HepG2 (cell line): ENCODE results near the gene SARS2.

ENCODE experiments used
- HDAC2 ChIP-seq: sonication (generic); formaldehyde crosslinking; IDR thresholded peaks from 2 replicates; pipeline ENCODE4 v1.4.0; 2020; ENCODE audit warnings: missing genetic modification reagents
- MIER3 ChIP-seq: IDR thresholded peaks from 2 replicates; pipeline ENCODE4 v1.6.1; 2016; ENCODE audit warnings: missing compliant biosample characterization, borderline replicate concordance
- MXD4 ChIP-seq: IDR thresholded peaks from 2 replicates; pipeline ENCODE4 v1.6.1; 2016; ENCODE audit warnings: mild to moderate bottlenecking, missing biosample characterization, missing genetic modification reagents
- NFE2 ChIP-seq: sonication (generic); formaldehyde crosslinking; IDR thresholded peaks from 2 replicates; pipeline ENCODE4 v1.4.0; 2020; ENCODE audit warnings: missing genetic modification reagents
- PCBP2 ChIP-seq: fragments of 200-400 bp; formaldehyde crosslinking; optimal IDR thresholded peaks from 2 replicates; pipeline ENCODE3; 2018; ENCODE audit warnings: low read length, low read depth; ENCODE audit not compliant: poor library complexity, severe bottlenecking
- POLR2AphosphoS5 ChIP-seq: IDR thresholded peaks from 2 replicates; pipeline ENCODE4 v1.6.1; 2012; ENCODE audit warnings: low read depth, low read length
- ZC3H4 ChIP-seq: sonication (generic); formaldehyde crosslinking; IDR thresholded peaks from 2 replicates; pipeline ENCODE4 v1.4.0; 2020; ENCODE audit warnings: missing genetic modification reagents, borderline replicate concordance
- ZNF546 ChIP-seq: sonication (generic); formaldehyde crosslinking; conservative IDR thresholded peaks from 2 replicates; pipeline ENCODE4 v1.8.1; 2023; ENCODE audit warnings: mild to moderate bottlenecking, missing genetic modification reagents

GRCh38 chr19:38951187-38951586, 20.6 kb upstream of the SARS2 start:
- TF ChIP-seq HDAC2 (CRISPR knock-in tag) = no peak
- no peak for TF ChIP-seq NFE2
- no peak for TF ChIP-seq POLR2AphosphoS5
- TF ChIP-seq ZC3H4 (CRISPR knock-in tag) = no peak
- TF ChIP-seq MIER3 (CRISPR knock-in tag) = no peak
- no peak for TF ChIP-seq MXD4 (CRISPR knock-in tag)
- TF ChIP-seq PCBP2 = no peak
- no peak for TF ChIP-seq ZNF546 (CRISPR knock-in tag)
